ENCODE data around the gene TSPEAR.
"Not testable (repeated sequence)": the region's sequence is repeated elsewhere in the genome, so short reads cannot be mapped to it uniquely, and the experiment has no call there.

TSPEAR gene

DNA sequence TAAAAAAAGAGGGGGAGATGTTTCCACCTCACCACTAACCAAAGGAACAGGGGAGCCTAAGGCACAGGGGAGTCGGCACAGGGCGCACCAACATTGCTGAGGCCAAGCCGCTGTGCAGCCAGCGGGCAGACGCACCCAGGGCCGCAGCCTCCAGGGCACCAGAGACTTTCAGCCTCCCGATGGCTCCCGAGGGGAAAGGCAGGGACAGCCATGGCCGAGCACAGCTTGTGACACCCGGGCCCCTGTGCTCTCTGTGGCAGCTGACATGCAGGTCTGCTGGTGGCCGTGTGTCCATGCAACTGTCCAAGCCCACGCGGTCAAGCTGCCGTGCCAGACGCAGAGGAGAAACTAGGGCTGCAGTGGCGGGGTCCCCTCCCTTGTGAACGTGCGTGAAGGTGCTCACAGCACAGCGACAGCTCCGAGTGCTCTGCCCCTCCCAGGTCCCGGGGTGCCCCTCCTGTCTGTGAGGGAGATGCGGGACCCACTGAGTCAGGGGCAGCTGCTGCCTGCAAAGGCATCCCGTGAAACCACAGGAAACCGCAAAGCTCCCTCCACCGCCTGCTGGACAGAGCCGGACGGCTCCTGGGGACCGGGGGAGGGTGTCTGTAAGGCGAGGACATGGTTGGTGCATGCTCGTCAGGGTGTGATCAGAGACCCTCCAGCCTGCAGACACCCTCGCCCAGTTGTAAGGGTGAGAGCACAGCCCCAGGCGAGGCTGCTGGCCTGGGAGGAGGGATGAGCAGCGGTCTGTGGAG, 62.6 kb downstream of the TSPEAR start:
- no peak for DNase-seq

DNA sequence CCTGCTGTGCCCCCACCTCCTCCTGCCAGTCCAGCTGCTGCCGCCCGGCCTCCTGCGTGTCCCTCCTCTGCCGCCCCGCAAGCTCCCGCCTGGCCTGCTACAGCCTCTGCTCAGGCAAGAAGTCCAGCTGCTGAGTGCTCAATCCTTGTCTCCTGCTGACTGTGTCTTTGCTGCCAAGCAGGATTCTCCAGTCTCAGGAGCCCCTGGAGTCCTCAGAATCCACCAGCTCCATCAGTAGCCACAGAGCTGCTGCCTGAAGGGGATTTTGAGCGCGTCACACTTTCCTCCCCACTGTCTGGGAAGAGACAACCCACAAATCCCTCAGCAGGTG, 64.2 kb downstream of the TSPEAR start:
- DNase-seq, result no peak

DNA sequence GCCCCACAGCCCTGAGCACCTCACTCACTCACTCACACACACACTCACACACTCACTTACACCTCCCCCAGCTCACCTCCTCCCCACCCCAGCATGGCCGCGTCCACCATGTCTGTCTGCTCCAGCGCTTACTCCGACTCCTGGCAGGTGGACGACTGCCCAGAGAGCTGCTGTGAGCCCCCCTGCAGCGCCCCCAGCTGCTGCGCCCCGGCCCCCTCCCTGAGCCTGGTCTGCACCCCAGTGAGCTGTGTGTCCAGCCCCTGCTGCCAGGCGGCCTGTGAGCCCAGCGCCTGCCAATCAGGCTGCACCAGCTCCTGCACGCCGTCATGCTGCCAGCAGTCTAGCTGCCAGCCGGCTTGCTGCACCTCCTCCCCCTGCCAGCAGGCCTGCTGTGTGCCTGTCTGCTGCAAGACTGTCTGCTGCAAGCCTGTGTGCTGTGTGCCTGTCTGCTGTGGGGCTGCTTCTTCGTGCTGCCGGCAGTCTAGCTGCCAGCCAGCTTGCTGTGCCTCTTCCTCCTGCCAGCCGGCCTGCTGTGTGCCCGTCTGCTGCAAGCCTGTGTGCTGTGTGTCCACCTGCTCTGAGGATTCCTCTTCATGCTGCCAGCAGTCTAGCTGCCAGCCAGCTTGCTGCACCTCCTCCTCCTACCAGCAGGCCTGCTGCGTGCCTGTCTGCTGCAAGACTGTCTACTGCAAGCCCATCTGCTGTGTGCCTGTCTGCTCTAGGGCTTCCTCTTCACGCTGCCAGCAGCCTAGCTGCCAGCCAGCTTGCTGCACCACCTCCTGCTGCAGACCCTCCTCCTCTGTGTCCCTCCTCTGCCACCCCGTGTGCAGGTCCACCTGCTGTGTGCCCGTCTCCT, 64.8 kb downstream of the TSPEAR start, which contains the start of gene KRTAP10-11:
Gene KRTAP10-11 (plus strand): TSS at position 49 of the 856 bp plus-strand sequence. CDS start 45 bp downstream, at position 94.
- not testable (repeated sequence) for DNase-seq

DNA sequence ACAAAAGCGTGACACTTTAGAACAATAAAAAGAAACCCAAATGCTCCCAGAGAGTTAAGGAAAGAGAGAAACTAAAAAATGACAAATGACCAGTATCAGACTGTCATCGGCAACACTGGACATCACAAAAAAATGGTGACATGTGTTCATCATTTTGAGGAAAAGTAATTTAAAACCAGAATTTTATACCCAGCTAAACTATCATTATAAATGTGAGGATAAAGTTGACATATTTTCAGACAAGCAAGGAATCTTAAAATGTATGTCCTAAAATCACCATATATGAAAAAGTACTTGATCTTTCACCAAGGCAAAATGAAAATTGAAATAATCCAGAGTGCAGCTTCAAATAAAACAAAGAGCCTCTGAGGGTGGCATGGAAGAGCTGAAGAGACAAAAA, 66.5 kb downstream of the TSPEAR start:
- DNase-seq, result no peak

DNA sequence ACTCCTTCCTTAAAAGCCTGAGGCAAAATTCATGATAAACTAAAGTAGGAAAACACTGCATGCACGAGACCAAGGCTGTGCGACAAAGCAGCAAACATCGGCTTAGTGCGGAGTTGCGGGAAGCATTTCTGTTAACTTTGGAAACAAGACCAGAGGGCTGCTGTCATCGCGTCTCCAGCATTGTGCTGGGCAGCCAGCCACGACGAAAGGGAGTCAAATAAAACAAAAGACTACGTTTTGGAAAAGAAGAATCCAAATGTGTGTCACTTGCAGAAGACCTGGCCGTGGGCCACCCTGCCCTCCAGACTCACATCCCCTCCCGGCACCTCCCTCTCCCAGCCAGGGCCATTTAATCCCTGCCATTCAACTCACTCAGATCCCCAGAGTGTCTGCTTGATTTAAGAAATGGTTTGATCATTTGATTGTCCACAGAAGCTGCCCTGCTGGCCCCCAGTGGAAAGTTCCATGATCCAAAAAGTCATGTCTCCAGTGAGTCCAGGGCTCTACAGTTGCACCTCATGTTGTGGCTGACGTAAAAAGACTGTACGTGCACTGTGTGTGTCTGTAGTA, 67.5 kb downstream of the TSPEAR start:
- no peak for DNase-seq

DNA sequence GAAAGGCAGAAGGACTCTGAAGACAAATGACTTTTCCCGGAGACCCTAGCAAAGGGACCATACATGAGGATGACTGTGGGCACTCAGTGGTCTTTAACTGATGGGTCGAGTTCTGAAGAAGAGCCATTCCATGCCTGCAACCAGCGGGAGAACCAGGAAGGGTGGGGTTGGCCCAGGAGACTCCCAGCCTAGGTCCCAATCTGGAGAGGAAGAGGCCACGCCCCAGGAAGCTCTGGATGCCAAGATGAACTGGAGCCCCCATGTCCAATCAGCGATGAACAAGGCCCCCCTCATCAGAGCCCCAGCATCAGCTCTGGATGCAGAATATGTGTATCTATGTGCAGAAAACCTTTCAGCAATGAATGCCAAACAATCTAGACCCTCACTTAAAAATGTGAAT, 70.6 kb downstream of the TSPEAR start:
- no peak for DNase-seq

DNA sequence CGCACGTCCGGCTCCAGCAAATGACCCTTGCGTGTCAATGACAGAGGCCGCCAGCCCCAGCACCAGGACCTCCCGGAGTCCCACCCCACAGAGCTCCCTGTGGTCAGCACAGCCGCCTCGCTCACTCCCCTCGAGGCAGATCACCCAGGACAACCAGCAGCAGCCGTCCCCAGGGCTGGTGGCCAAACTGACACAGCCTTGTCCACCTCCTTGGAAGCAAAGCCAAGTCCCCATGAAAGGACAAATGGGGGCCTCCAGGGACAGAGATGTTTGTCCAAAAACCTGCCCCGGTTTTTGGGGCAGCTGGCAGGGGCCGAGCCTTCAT, 72.1 kb downstream of the TSPEAR start:
- no peak for DNase-seq

DNA sequence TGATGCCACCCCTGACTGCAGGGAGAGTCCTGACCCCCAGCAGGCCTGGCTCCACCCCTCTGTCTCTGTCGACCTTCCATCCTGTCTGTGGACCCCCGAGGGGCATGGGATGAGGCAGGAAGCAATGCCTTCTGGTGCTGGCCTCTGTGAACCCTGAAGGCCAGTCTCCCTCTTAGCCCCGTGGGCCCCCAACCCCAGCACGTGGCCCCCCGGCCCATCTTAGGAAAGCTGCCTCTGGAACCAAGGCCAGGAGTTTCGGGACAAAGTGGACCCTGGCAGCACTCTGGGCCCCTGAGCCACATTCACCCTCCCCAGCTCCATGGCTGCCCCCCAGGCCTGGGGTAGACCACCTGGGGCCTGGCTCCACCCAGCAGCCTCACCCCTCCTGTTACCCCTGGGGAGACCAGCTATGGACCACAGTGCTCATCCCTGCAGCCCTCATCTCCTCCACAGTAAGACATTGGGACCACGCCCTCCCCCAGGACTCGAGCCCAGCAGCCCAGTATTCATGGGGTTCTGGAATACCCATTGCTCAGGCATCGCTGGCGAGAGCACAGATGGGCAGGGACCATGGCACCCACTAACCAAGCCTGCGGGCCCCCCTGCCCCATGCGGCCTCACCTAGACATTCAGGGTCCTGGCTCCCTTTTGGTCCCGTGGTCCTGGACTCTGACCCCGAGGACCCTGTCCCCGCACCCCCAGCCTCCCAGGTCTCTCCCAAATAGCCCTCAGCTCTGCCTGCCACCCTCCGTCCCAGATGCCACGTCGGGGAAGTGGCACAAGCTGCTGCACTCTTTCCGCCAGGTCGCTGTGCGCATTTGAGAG, 72.7 kb downstream of the TSPEAR start:
- DNase-seq, result not testable (repeated sequence)

DNA sequence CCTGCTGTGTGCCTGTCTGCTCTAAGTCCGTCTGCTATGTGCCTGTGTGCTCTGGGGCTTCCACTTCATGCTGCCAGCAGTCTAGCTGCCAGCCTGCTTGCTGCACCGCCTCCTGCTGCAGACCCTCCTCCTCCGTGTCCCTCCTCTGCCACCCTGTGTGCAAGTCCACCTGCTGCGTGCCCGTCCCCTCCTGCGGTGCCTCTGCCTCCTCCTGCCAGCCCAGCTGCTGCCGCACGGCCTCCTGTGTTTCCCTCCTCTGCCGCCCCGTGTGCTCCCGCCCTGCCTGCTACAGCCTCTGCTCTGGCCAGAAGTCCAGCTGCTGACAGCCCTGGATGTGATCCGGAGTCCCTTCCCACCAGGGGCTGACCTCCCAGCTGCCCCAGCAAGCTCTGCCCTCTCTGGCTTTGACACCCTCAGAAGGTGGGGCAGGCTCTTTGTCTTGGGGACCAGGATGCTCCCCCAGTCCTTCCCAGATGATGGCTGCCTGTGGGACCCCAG, 73.5 kb downstream of the TSPEAR start:
- not testable (repeated sequence) for DNase-seq

DNA sequence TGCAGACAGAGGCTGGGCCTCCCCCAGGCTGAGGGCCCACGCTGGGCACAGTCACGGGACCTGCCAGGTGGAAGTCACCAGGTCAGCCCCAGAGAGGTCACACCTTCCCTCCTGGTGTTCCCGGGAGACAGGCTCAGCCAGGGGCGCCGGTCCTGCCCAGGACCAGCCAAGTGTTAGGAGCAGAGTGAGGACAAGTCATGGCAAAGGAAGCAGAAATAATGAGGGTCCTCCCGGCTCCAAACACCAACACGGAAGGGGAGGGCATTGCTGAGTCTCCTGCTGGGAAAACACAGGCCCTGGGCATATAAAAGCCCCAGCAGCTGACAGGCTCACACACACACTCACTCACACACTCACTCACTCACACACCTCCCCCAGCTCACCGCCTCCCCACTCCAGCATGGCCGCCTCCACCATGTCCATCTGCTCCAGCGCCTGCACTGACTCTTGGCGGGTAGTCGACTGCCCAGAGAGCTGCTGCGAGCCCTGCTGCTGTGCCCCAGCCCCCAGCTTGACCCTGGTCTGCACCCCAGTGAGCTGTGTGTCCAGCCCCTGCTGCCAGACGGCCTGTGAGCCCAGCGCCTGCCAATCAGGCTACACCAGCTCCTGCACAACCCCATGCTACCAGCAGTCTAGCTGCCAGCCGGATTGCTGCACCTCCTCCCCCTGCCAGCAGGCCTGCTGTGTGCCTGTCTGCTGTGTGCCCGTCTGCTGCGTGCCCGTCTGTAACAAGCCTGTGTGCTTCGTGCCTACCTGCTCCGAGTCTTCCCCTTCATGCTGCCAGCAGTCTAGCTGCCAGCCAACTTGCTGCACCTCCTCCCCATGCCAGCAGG, 74.1 kb downstream of the TSPEAR start, which contains the start of gene KRTAP10-10:
Gene KRTAP10-10 (plus strand): TSS at position 339 of the 833 bp plus-strand sequence. CDS start 62 bp downstream, at position 401.
- no peak for DNase-seq

DNA sequence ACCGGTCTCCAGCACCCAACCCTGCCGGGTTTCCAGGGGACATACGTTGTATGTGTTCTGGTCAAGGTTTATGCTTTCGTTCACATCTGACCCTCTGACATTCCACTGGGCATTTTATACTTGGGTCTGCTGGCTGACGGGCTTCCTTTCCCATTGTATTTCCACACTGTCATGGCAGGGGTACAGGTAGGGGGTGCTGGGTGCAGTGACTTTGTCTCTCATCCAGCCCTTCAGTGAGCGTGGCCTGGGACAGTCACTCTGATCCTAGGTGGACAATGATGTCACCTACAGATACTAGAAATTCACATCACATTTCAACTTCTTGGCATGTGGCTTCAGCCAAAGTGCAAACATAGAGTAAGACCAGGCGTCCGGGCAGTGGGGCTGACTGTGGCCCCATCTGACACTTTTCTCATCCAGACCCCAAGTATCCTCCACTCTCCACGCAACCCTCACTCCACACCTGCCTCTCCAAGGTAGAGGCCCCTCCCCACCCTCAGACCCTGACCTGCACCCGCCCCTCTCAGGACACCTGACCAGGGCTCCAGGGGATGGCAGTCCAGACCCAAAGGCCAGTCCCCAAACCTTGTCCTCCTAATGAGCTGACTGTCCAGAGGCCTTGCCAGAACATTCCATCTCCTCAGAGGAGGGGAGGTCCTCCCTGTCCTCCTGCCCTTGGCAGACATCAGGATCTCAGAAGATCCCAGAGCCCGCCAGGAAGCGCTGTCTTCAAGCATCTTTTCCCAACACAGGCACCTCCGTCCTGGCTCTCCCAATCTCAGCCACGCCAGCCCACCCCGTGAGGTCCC, 75.0 kb downstream of the TSPEAR start:
- DNase-seq, result no peak

DNA sequence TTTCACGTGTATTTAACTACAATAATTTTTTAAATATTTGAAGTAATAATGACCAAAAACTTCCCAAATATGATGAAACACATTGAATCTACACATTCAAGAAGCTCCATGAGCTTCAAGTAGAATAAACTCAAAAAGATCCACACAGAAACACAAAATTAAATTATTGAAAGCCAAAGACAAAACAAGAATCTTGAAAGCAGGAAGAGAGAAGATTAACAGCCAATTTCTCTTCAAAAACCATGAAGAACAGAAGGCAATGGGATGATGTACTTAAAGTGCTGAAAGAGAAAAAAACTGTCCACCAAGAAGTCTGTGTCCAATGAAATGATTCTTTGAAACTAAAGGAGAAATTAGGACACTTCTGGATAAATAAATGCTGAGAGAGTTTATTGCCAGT, 79.3 kb downstream of the TSPEAR start:
- no peak for DNase-seq

DNA sequence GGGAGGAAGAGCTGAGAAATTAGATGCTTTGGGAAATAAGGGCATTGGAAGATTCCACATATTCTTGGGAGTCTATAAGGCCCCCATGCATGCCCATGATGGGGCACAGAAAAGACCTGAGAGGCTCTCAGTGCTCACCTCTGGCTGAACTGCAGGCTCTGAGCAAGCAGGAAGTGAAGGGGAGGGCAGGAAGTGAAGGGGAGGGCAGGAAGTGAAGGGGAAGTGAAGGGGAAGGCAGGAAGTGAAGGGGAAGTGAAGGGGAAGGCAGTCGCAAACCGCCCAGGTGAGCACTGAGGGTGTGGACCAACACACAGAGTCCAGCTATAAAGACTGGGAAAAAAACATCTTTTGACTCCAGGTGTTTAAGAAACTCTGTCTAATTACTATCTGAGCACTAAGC, 80.9 kb downstream of the TSPEAR start:
- no peak for DNase-seq

DNA sequence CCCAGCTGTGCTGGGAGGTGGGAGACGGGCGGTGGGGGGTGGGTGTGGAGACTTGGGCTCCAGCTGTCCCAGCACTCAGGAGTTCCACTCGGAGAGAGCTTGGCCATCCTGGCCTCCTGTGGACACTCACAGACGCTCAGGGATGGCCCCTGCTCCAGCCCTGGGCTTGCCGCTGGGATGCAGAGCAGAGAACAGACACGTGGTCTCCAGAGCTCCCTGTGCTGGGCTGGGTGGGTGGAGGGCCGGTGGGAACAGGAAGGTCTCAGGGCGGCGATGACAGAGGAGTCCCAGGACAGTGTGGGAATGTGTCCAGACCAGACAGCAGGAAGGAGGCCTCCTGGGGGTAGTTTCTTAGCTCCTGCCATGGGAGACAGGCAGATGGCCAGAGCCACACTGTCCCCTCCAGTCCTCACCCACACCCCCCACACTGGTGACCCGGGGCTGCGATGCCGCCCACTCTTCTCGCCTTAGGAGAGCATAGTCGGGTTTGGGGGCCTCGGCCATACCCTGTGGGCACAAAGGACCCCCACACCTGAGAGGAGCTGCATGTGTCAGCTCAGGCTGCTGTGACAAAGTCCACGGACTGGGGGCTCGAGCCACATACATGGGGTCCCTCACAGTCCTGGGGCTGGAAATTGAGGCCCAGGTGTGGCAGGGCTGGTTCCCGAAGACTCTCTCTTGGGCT, 82.5 kb downstream of the TSPEAR start:
- DNase-seq, result no peak

DNA sequence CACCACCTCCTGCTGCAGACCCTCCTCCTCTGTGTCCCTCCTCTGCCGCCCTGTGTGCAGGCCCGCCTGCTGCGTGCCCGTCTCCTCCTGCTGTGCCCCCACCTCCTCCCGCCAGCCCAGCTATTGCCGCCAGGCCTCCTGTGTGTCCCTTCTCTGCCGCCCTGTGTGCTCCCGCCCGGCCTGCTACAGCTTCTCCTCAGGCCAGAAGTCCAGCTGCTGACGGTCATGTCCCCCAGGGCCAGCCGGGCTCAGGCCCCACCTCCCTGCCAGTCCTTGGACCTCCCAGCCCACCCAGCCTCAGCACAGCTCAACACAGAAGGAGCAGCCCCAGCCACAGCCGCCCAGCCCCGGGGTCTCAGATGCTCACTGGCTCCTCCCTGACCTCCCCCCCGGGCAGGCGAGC, 83.5 kb downstream of the TSPEAR start:
- DNase-seq, result not testable (repeated sequence)

DNA sequence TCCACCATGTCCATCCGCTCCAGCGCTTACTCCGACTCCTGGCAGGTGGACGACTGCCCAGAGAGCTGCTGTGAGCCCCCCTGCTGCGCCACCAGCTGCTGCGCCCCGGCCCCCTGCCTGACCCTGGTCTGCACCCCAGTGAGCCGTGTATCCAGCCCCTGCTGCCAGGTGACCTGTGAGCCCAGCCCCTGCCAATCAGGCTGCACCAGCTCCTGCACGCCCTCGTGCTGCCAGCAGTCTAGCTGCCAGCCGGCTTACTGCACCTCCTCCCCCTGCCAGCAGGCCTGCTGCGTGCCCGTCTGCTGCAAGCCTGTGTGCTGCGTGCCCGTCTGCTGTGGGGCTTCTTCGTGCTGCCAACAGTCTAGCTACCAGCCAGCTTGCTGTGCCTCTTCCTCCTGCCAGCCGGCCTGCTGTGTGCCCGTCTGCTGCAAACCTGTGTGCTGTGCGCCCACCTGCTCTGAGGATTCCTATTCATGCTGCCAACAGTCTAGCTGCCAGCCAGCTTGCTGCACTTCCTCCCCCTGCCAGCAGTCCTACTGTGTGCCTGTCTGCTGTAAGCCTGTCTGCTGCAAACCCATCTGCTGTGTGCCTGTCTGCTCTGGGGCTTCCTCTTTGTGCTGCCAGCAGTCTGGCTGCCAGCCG, 84.1 kb downstream of the TSPEAR start:
- not testable (repeated sequence) for DNase-seq

DNA sequence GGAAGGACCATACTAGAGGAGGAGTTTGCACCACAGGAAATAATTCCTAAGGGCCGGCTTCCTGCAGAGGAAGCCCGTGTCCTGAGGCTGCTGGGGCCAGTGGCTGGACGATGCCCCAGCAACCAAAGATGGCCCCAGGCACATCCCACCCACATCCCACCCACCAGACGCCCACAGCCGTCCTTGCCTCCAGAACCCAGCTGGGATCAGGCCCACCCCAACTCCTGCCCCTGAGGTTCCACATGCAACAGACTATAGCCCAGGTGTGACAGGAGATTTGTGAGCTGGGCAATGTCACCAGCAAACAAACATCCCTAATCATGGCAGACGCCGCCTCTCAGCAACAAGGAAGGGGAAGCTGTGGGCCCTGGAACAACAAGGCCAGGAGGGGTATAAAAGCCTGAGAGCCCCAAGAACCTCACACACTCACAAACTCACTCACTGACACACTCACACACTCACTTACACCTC, 84.7 kb downstream of the TSPEAR start, which contains the start of gene KRTAP10-9:
Gene KRTAP10-9 (plus strand): TSS at position 421 of the 471 bp plus-strand sequence. CDS start 79 bp downstream, outside the sequence.
- no peak for DNase-seq

DNA sequence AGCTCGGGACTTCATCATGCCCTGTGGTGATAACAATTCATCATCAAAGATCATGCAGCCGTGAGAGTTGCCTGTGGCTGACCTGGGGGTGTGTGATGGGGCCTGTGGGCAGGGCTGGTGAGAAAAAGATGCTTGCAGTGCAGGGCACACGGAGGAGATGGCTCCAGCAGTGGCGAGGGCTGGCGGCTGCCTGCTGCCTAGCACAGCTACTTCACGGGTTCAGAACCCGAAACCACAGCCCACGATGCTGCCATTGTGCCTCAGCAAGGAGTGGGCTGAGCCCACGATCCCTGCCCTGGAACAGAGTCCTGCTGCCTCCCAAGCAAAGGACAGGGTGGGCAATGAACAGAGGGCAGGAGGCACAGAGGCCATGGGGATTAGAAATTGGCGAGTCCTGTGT, 85.1 kb downstream of the TSPEAR start:
- DNase-seq, result no peak

DNA sequence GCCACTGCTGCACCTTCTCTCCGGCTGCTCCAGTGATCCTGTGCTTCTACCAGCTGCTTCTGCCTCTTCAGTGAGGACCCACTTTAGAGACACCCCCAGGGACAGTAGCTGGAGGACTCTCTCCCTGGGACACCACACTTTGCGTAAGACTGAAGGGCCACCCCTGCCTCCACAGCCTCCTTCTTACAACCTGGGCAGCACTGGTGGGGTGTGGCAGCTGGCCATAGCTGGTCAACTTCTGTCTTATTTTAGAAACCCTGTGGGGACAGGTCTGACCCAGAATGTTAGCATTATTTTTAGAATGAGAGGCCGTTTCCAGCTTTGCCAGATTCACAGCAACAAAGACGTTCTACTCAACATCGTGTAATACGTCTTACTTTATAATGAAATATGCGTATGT, 85.6 kb downstream of the TSPEAR start:
- no peak for DNase-seq
